ENCODE data around the gene PPIG.

DNA sequence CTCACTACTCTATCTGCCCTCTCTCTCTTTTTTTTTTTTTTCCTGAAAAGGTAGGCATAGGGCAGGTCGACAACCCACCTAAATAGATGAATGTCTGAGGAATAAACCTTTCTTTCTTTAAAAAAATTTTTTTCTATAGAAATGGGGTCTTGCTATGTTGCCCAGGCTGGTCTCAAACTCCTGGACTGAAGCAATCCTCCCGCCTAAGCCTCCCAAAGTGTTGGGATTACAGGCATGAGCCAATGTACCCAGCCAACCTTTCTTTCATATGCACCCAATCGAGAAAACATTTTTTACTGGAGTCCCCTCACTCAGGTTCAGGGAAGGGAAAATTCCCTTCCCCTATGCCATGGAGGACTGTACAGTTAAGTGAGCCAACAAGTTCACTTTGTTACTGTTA lies 79.1 kb downstream of the PPIG start:
- TF ChIP-seq, protein P1, sequence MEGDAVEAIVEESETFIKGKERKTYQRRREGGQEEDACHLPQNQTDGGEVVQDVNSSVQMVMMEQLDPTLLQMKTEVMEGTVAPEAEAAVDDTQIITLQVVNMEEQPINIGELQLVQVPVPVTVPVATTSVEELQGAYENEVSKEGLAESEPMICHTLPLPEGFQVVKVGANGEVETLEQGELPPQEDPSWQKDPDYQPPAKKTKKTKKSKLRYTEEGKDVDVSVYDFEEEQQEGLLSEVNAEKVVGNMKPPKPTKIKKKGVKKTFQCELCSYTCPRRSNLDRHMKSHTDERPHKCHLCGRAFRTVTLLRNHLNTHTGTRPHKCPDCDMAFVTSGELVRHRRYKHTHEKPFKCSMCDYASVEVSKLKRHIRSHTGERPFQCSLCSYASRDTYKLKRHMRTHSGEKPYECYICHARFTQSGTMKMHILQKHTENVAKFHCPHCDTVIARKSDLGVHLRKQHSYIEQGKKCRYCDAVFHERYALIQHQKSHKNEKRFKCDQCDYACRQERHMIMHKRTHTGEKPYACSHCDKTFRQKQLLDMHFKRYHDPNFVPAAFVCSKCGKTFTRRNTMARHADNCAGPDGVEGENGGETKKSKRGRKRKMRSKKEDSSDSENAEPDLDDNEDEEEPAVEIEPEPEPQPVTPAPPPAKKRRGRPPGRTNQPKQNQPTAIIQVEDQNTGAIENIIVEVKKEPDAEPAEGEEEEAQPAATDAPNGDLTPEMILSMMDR (IDR thresholded peaks at IDR 0.05), result no peak
- no peak for TF ChIP-seq POLR2A (IDR thresholded peaks at IDR 0.05)

Measured in Peyer's patch (tissue), 4 donors.